Activated T-cell treated with anti-CD3 and anti-CD28 coated beads, Interleukin-2, amount 50 U/mL, for 24 hours (primary cell): Measurements from ENCODE around the gene ANKRD44.
"Not testable (repeated sequence)": the region's sequence is repeated elsewhere in the genome, so short reads cannot be mapped to it uniquely, and the experiment has no call there.

Experiments
- DNase-seq: peaks from one replicate; pipeline ENCODE4 v3.0.0-alpha.2; 2020
- H3K27ac Mint-ChIP-seq: 2 replicates; pipeline ENCODE4 v1.8.0; 2020; ENCODE audit warnings: mild to moderate bottlenecking, mixed read lengths
- H3K27me3 Mint-ChIP-seq: 2 replicates; pipeline ENCODE4 v1.8.0; 2020; ENCODE audit warnings: mixed read lengths
- H3K36me3 Mint-ChIP-seq: 2 replicates; pipeline ENCODE4 v1.8.0; 2020; ENCODE audit warnings: low read depth, mixed read lengths
- H3K4me1 Mint-ChIP-seq: 2 replicates; pipeline ENCODE4 v1.8.0; 2020; ENCODE audit warnings: low read depth, mixed read lengths
- H3K4me3 Mint-ChIP-seq: 2 replicates; pipeline ENCODE4 v1.8.0; 2020; ENCODE audit warnings: mild to moderate bottlenecking, moderate library complexity, mixed read lengths
- H3K9me3 Mint-ChIP-seq: 2 replicates; pipeline ENCODE4 v1.8.0; 2020; ENCODE audit warnings: mixed read lengths

The ANKRD44 gene

DNA sequence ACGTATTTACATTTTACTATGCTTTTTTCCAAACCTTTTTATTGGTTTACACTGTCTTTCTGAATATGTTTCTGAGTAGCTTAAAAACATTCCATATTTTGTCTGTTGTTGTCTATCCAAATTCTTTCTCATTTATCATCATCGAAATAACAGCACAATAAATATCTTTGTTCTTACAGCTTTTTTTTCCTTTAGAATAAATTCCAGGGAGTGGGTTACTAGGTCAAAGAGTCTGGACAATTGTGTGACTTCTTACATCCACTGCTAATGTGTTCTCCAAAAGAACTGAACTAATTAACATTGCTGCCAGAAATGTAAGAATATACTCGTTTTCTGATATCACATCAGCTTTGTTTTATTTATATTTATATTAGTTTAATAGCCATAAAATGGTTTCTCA lies 59.4 kb downstream of the ANKRD44 start:
- no peak overlapping the region for H3K4me3 Mint-ChIP-seq
- DNase-seq = no peak
- peaks cover 91% of the 10 kb centered on the region for H3K4me1 Mint-ChIP-seq
- peak overlapping the region; percentile 76 for H3K27ac Mint-ChIP-seq
- no peaks in the 10 kb centered on the region for H3K9me3 Mint-ChIP-seq
- no peaks in the 10 kb centered on the region for H3K27me3 Mint-ChIP-seq
- peaks cover 29% of the 10 kb centered on the region for H3K36me3 Mint-ChIP-seq

GRCh38 chr2:197250084-197250397 lies 60.5 kb downstream of the ANKRD44 start:
- no peak for DNase-seq
- H3K4me3 Mint-ChIP-seq = peak overlapping the region; percentile 43
- no peaks in the 10 kb centered on the region for H3K9me3 Mint-ChIP-seq
- H3K36me3 Mint-ChIP-seq = peaks cover 27% of the 10 kb centered on the region
- H3K4me1 Mint-ChIP-seq = peaks cover 88% of the 10 kb centered on the region
- H3K27me3 Mint-ChIP-seq = no peaks in the 10 kb centered on the region
- peak overlapping the region; percentile 95 for H3K27ac Mint-ChIP-seq

- peak overlapping the region; percentile 95 for H3K27ac Mint-ChIP-seq
- H3K4me1 Mint-ChIP-seq = peaks cover 87% of the 10 kb centered on the region
- H3K4me3 Mint-ChIP-seq = peak overlapping the region; percentile 43
- H3K27me3 Mint-ChIP-seq = no peaks in the 10 kb centered on the region
- H3K36me3 Mint-ChIP-seq = peaks cover 28% of the 10 kb centered on the region
- DNase-seq = no peak
- no peaks in the 10 kb centered on the region for H3K9me3 Mint-ChIP-seq
Observed at GRCh38 chr2:197249381-197250083, 61.0 kb downstream of the ANKRD44 start.

DNA sequence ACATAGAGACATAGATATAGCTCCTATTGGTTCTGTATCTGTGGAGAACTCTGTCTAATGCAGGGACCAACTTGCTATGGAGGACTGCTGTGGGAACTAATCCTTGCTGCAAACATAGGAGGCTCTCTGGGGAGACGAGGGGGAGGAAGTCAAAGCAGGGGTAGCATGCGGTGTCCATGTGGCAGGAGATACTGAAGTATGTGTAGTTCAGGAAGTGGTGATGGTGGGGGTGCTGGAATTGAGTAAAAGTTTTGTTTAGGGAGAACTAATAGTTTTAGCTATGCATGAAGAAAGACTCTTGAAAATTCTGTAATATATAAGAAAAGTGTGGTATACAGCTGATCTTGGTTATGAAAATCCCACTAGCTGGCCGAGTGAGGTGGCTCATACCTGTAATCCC lies 62.0 kb downstream of the ANKRD44 start:
- Mint-ChIP-seq H3K36me3 (peaks cover 32% of the 10 kb centered on the region), H3K9me3 (no peaks in the 10 kb centered on the region), H3K27ac (peak overlapping the region; percentile 95), H3K27me3 (no peaks in the 10 kb centered on the region), H3K4me3 (peak overlapping the region; percentile 43), H3K4me1 (peaks cover 87% of the 10 kb centered on the region)
- no peak for DNase-seq

DNA sequence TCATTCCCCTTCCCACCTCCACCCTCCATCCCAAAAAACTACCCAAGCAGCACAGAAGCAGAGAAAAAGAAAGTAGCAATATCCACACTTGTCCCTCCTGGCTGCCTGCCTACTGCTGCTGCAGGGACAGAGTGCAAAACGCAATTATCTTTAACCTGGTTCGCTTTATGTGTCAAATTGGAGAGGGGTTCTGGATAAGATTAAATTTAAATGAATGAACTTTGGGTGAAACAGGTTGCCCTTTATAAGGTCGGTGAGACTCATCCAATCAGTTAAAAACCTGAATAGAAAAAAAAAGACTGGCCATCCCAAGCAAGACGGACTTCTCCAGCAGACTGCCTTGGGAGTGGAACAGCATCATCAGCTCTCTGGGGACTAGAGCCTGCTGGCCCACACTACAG lies 62.6 kb downstream of the ANKRD44 start:
- peak overlapping the region; percentile 82 for H3K27ac Mint-ChIP-seq
- peaks cover 36% of the 10 kb centered on the region for H3K36me3 Mint-ChIP-seq
- H3K4me3 Mint-ChIP-seq = no peak overlapping the region
- H3K9me3 Mint-ChIP-seq = no peaks in the 10 kb centered on the region
- no peaks in the 10 kb centered on the region for H3K27me3 Mint-ChIP-seq
- H3K4me1 Mint-ChIP-seq = peaks cover 86% of the 10 kb centered on the region
- DNase-seq = no peak

GRCh38 chr2:197247083-197247482 lies 63.5 kb downstream of the ANKRD44 start:
- no peak for DNase-seq
- no peak overlapping the region for H3K4me3 Mint-ChIP-seq
- H3K4me1 Mint-ChIP-seq = peaks cover 88% of the 10 kb centered on the region
- no peaks in the 10 kb centered on the region for H3K27me3 Mint-ChIP-seq
- peak overlapping the region; percentile 82 for H3K27ac Mint-ChIP-seq
- H3K36me3 Mint-ChIP-seq = peaks cover 36% of the 10 kb centered on the region
- no peaks in the 10 kb centered on the region for H3K9me3 Mint-ChIP-seq

DNA sequence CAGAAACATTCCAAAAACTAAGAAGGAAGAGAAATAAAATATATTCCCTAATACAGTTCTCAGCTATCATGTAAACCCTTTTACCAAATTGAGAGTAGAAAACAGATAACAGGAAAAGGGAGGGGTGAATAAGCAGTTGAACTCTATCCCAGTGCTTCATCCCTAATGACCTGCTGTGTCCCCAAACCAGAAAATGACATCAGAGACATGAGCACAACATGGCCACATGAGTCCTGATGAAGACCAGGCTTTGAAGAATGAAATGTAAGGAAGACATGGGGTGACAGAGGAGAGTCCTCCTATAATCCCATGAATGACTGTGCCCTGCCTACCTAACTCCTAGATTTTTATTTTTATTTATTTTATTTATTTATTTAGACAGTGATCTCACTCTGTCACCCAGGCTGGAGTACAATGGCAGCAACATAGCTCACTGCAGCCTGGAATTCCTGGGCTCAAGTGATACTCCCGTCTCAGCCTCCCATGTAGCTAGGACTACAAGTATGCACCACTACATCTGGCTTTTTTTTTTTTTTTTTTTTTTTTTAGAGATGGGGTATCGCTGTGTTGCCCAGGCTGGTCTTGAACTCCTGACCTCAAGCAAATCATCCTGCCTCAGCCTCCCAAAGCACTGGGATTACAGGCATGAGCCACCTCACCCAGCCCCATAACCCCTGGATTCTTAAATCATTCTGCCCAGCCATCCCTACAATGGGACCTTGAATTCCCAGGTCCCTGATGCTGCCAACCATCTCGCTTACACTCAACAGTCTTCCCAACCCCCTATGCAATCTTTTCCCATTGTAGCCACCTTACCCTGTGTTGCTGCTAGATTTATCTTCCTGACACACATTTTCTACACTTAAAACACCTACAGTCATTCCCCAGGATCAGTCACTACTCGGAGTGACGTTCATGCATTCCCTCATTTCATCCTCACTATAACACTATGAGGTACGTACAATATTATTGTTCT lies 64.5 kb downstream of the ANKRD44 start:
- Mint-ChIP-seq H3K27ac (peak overlapping the region; percentile 82), H3K4me1 (peaks cover 82% of the 10 kb centered on the region), H3K27me3 (no peaks in the 10 kb centered on the region), H3K36me3 (peaks cover 36% of the 10 kb centered on the region), H3K4me3 (no peak overlapping the region), H3K9me3 (no peaks in the 10 kb centered on the region)
- no peak for DNase-seq

DNA sequence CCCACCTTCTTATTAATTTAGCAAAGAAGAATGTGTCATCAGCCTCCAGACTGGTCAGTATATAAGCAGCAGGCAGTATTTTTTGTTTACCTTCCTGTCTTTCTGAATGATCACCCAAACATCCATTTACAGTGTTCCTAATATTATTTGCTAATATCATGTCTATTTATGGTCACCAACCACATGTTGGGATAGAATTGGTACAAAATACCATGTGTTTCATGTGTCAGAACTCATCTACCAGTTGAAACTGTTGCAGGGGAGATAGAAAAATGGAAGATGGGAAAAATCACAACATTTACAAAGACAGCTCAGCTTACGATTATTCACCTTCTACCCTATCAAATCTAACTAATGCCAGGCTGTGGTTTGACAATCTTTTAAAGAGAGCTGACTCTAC lies 66.2 kb downstream of the ANKRD44 start:
- DNase-seq = no peak

GRCh38 chr2:197242719-197243118 lies 67.9 kb downstream of the ANKRD44 start:
- DNase-seq = no peak
- peaks cover 81% of the 10 kb centered on the region for H3K4me1 Mint-ChIP-seq
- peaks cover 28% of the 10 kb centered on the region for H3K36me3 Mint-ChIP-seq
- H3K4me3 Mint-ChIP-seq = no peak overlapping the region
- no peaks in the 10 kb centered on the region for H3K9me3 Mint-ChIP-seq
- peak overlapping the region; percentile 74 for H3K27ac Mint-ChIP-seq
- no peaks in the 10 kb centered on the region for H3K27me3 Mint-ChIP-seq

More for the DNA sequence above, 66.2 kb downstream of the ANKRD44 start:
- no peaks in the 10 kb centered on the region for H3K27me3 Mint-ChIP-seq
- H3K9me3 Mint-ChIP-seq = no peaks in the 10 kb centered on the region
- peaks cover 32% of the 10 kb centered on the region for H3K36me3 Mint-ChIP-seq
- no peak overlapping the region for H3K4me3 Mint-ChIP-seq
- peaks cover 81% of the 10 kb centered on the region for H3K4me1 Mint-ChIP-seq
- H3K27ac Mint-ChIP-seq = peak overlapping the region; percentile 85

GRCh38 chr2:197241596-197241995 lies 69.0 kb downstream of the ANKRD44 start:
- no peak overlapping the region for H3K4me3 Mint-ChIP-seq
- no peak overlapping the region for H3K27ac Mint-ChIP-seq
- no peaks in the 10 kb centered on the region for H3K9me3 Mint-ChIP-seq
- peaks cover 20% of the 10 kb centered on the region for H3K36me3 Mint-ChIP-seq
- no peak for DNase-seq
- peaks cover 81% of the 10 kb centered on the region for H3K4me1 Mint-ChIP-seq
- no peaks in the 10 kb centered on the region for H3K27me3 Mint-ChIP-seq

GRCh38 chr2:197241153-197241552 lies 69.4 kb downstream of the ANKRD44 start:
- H3K36me3 Mint-ChIP-seq = peaks cover 18% of the 10 kb centered on the region
- peak overlapping the region; percentile 78 for H3K4me3 Mint-ChIP-seq
- H3K27me3 Mint-ChIP-seq = no peaks in the 10 kb centered on the region
- DNase-seq = no peak
- H3K4me1 Mint-ChIP-seq = peaks cover 82% of the 10 kb centered on the region
- peak overlapping the region; percentile 88 for H3K27ac Mint-ChIP-seq
- no peaks in the 10 kb centered on the region for H3K9me3 Mint-ChIP-seq

DNA sequence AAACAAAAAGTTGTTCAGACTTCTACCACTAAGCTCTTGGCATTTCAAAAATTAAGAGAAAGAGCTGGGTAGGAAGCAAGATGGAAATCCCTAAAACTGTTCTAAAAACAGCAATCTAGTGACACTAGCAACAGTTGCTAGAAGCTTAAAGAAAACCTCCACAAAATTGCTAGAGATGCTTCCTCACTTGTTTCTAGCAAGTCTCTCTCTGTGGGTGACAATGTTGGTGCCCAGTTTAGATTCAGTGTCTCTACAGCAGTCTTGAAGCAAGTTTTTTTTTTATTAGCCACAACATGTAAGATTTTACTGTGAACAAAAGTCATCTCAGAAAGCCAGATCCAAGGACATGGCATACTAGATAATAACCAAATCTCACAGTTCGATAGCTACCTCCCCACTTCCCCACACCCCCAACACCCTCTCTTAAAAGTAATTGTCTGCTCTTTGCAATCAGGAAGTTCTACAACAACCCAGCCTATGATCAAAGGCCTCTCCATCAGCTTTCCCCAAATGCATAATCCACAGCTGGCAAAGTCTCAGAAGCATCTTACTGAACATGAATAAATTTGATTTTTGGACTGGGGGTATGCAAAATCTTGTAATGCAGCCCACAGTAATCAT lies 70.0 kb downstream of the ANKRD44 start:
- peak overlapping the region; percentile 78 for H3K4me3 Mint-ChIP-seq
- no peak for DNase-seq
- no peaks in the 10 kb centered on the region for H3K27me3 Mint-ChIP-seq
- peak overlapping the region; percentile 88 for H3K27ac Mint-ChIP-seq
- H3K9me3 Mint-ChIP-seq = no peaks in the 10 kb centered on the region
- H3K36me3 Mint-ChIP-seq = peaks cover 16% of the 10 kb centered on the region
- H3K4me1 Mint-ChIP-seq = peaks cover 84% of the 10 kb centered on the region

DNA sequence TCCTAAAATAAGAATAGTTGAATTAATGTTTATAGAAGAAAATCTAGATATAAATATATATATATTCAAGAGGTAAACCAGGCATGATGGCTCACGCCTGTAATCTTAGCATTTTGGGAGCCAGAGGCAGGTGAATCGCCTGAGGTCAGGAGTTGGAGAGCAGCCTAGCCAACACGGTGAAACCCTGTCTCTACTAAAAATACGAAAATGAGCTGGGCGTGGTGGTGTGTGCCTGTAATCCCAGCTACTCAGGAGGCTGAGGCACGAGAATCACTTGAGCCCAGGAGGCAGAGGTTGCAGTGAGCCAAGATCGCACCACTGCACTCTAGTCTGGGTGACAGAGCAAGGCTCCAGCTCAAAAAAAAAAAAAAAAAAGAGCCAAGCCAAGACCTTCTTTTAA lies 70.6 kb downstream of the ANKRD44 start:
- Mint-ChIP-seq H3K4me3 (peak overlapping the region; percentile 78), H3K36me3 (peaks cover 16% of the 10 kb centered on the region), H3K27ac (peak overlapping the region; percentile 88), H3K4me1 (peaks cover 83% of the 10 kb centered on the region)
- not testable (repeated sequence) for H3K27me3 Mint-ChIP-seq, H3K9me3 Mint-ChIP-seq, DNase-seq

GRCh38 chr2:197239434-197239833 lies 71.1 kb downstream of the ANKRD44 start:
- peak overlapping the region; percentile 93 for H3K27ac Mint-ChIP-seq
- peak overlapping the region; percentile 78 for H3K4me3 Mint-ChIP-seq
- no peaks in the 10 kb centered on the region for H3K9me3 Mint-ChIP-seq
- DNase-seq = no peak
- H3K27me3 Mint-ChIP-seq = no peaks in the 10 kb centered on the region
- H3K36me3 Mint-ChIP-seq = peaks cover 15% of the 10 kb centered on the region
- peaks cover 84% of the 10 kb centered on the region for H3K4me1 Mint-ChIP-seq

- Mint-ChIP-seq H3K4me1 (peaks cover 83% of the 10 kb centered on the region), H3K36me3 (peaks cover 7% of the 10 kb centered on the region), H3K9me3 (no peaks in the 10 kb centered on the region), H3K27ac (peak overlapping the region; percentile 93), H3K27me3 (no peaks in the 10 kb centered on the region), H3K4me3 (peak overlapping the region; percentile 72)
- DNase-seq = no peak
Observed at GRCh38 chr2:197238043-197238365, 72.6 kb downstream of the ANKRD44 start.
